ENCODE results near the gene B2M.

GRCh38 chr15:44692659-44693058 is 18.7 kb upstream of the B2M start:
- no peak for TF ChIP-seq CTCF (CRISPR knock-in tag; IDR thresholded peaks at IDR 0.05)
- no peak for TF ChIP-seq GABPA (IDR thresholded peaks at IDR 0.05; ENCODE audit: low read depth, low read length)
- TF ChIP-seq GABPA (CRISPR knock-in tag; IDR thresholded peaks at IDR 0.05; ENCODE audit: low read depth): no peak
- no peak for TF ChIP-seq ZBTB7B (CRISPR knock-in tag; IDR thresholded peaks at IDR 0.05)
- TF ChIP-seq REXO4 (CRISPR knock-in tag; IDR thresholded peaks at IDR 0.05; ENCODE audit: borderline replicate concordance): no peak
- no peak for TF ChIP-seq ZNF121 (CRISPR knock-in tag; IDR thresholded peaks at IDR 0.05)
- no peak for TF ChIP-seq BATF2 (CRISPR knock-in tag; IDR thresholded peaks at IDR 0.05)
- no peak for TF ChIP-seq ZNF709 (CRISPR knock-in tag; IDR thresholded peaks at IDR 0.05)
- no peak for TF ChIP-seq ZBTB25 (CRISPR knock-in tag; IDR thresholded peaks at IDR 0.05)
